HG02870 (cell line): ENCODE measurements around the gene RAC2.

ENCODE experiments used
- ATAC-seq: cut with Tn5 transposase; IDR thresholded peaks from one replicate; pipeline ENCODE4 v1.9.1; 2021; ENCODE audit warnings: mild to moderate bottlenecking, moderate library complexity; ENCODE audit not compliant: unreplicated experiment

The RAC2 gene

DNA sequence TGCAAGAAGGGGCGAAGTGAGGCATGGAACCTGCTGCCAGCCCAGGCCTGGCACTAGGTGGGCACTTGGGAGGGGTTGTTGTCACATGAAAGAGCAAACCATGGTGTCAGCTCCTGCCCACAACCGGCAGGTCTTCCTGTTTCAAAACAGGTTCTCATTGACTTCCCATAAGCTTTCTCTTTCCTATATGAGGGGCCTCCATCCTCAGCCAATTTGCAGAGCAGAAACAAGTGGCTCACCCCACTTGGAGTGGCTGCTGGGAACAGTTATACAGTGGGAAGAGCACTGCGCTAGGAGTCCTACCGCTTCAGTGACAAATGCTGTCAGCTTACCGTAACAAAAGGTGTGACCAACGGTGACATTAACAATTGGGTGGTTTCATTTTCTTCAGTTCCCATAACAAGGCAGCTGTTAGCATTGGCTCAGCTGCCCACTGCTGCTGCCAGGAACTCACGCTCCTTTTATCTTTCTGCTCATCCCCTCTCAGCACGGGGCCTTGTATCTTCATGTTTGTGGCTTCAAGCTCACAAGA lies 21.6 kb downstream of the RAC2 start:
- no peak for ATAC-seq

DNA sequence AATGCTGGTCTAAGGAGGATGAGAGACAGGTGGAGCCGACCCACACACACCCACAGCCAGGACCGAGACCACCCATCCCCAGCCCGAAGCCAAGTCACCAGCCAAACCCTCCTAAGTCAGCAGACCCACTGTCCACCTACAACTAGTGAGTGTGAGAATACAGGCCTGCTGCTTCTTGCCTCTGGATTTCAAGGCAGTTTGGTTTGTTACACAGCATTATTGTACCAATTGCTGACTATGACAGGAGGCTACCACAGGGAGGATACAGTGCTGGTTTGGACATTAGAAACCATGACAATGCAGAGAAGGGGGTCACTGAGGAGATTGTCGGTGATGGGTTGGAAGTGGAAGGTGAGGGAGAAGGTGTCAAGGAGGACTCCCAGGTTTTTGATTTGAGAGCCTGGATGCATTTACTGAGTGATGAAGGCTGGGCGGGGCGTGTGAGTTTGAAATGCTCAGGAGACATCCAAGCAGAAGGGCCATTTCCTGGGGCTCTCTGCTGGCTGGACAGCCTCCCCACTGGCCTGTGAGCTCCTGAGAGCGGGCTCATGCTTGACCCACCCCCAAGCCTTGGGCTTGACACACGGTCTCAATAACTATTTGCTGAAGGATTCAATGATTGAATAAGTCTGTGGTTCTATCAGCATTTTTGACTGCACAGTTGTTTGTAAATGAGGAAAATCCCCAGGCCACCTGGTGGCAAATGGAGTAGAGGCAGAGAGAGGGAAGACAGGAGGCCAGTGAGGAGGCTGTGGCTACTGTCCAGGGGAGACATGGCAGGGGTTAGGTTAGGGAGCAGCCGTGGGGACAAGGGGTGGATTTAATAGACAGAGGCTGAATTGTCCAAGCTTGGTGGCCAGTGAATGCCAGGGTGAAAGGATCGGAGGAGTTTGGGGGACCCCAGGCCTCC lies 22.4 kb downstream of the RAC2 start:
- ATAC-seq = no peak

GRCh38 chr22:37220543-37220981 lies 23.5 kb downstream of the RAC2 start:
- no peak for ATAC-seq

GRCh38 chr22:37219533-37219932 lies 24.5 kb downstream of the RAC2 start:
- ATAC-seq = no peak

- peak; percentile 85 for ATAC-seq
Measured at GRCh38 chr22:37218771-37219411, 25.2 kb downstream of the RAC2 start.

GRCh38 chr22:37218399-37218770 lies 25.7 kb downstream of the RAC2 start:
- peak; percentile 2 for ATAC-seq

GRCh38 chr22:37215890-37216289 lies 28.2 kb downstream of the RAC2 start:
- no peak for ATAC-seq

DNA sequence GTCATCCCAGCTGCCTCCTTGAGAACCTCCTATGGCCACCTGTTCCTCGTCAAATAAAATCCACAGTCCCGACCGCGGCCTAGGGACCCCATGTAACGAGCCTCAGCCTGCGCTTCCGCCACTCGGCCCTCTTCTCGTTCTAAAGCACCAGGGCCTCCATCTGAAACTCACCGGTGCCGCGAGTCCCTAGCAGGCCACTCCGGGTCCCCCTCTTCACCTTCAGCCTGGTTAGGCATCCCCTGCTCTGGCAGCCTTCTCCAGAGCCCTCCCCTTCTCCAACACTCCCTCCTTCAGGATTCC lies 29.4 kb downstream of the RAC2 start:
- ATAC-seq = no peak

- ATAC-seq = no peak
Measured at GRCh38 chr22:37213941-37214730, 29.9 kb downstream of the RAC2 start.

GRCh38 chr22:37213218-37213855 lies 30.7 kb downstream of the RAC2 start:
- no peak for ATAC-seq

- ATAC-seq = no peak
Measured at GRCh38 chr22:37212174-37212906, 31.7 kb downstream of the RAC2 start, which contains the start of gene SSTR3. Gene SSTR3 (minus strand): TSS chr22:37212477. CDS start chr22:37207803, 4,674 bp downstream.

DNA sequence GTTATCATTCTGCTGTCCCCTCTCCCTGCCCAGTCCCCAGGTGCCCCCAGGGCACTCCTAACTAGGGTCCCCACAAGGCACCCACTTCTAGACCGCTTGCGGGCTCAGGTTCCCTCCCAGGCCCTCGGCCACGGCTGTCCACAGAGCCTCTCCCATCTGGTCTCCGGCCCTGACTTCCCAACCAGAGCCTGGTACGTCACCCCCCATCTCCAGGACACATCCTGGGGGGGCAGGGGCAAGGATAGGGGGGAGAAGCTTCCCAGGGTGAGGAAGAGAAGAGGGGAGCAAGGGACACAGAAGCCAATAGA lies 32.2 kb downstream of the RAC2 start:
- ATAC-seq = no peak

- ATAC-seq = no peak
Measured at GRCh38 chr22:37211075-37211865, 32.8 kb downstream of the RAC2 start.

- no peak for ATAC-seq
Measured at GRCh38 chr22:37210041-37210803, 33.8 kb downstream of the RAC2 start.

GRCh38 chr22:37209140-37209845 lies 34.8 kb downstream of the RAC2 start:
- ATAC-seq = no peak

DNA sequence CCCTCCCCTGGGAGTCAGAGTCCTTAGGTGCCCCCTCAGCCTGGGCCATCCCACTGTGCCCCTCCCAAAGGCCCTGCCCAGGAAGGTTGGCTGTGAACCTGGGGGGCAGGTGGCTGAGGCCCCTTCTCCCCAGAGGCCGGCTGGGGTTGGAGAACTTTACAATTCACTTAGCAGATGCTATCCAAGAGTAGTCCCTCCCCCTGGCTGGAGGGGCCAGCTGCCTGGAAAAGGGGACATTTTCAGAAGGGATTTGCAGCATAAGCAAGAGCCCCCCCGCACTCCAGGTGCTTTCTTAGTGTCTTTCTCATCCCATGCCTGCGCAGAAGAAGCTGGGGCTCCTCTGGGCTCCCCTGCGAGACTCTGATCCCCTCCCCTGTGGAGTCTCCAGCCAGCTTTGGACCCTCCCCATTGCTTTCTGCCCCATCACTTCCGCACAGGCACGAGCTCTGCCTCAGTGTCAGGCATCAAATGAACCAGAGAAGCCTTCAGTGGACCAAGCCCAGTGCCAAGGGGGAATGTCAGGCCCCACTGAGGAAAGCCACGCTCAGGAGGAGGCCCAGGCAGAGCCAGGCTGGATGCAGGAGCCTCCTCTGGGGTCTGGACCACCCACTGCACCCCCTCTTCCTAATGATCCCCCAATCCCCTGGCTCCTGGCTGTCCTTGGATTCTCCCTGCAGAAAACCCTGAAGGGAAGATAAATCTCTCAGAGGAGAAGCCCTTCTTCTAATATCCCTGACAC lies 35.5 kb downstream of the RAC2 start:
- no peak for ATAC-seq

DNA sequence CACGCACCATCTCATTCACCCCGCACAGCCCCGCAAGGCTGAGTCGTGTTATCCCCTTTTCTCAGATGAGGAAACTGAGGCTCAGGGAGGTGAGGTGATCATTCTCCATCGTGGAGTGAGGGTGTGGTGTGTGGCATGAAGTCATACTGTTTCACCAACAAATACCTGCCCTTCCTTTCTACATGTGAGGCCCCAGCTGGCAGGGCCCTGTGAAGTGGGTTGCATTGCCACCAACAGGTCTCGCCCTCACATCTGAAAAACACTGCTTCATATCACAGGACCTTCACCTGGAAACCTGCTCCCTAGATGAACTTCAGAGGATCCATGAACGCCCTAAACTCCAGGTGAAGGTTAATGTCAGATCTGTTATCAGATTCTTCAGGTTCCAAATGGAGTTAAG lies 36.1 kb downstream of the RAC2 start:
- no peak for ATAC-seq
